HPDE6-E6E7 (cell line): ENCODE data around the gene KIAA0408.

Source experiments
- DNase-seq: peaks from one replicate; pipeline ENCODE4 v3.0.0; 2011; ENCODE audit warnings: missing footprints; ENCODE audit errors: extremely low spot score

Gene KIAA0408

GRCh38 chr6:127459231-127459641 is at the start of gene KIAA0408:
TSS of gene KIAA0408 (minus strand) at chr6:127459389. CDS start at chr6:127453981, 5,408 bp downstream.
- no peak for DNase-seq

DNA sequence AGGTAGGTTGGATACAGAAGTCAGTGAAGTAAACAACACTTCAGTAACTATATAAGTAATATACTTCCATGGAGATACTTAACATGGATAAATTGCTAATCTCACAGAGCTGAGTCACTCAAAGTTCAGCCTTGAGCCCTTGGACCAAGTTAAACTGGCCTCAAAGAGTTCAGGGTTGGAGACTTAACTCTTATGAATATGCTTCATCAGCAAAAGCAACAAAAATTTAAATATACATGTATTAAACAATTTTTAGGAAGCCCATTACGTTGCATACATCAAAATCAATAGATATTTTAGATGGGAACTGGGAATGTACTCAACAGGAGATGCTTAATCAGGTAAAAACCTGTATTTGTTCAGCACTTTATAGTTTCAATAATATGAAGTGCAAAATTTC is 47.7 kb upstream of the KIAA0408 start:
- DNase-seq: no peak

DNA sequence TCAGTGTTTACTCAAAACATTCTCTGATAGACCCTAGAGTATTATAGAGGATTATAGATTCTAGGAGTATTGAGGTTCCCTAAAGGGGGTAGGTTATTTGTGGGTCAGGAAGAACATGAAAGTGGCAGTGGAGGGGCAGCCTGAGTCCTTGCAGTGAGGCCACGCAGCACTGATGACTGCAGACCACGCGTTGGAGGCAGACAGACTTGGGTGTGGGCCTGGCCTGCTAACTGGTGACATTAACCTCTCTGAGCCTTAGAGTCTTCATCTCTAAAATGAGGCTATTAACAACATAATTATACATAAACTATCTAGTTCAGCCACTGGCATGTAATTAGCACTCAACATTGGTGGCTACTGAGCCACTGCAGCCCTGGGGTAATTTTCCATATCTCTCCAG is 43.8 kb upstream of the KIAA0408 start:
- no peak for DNase-seq

DNA sequence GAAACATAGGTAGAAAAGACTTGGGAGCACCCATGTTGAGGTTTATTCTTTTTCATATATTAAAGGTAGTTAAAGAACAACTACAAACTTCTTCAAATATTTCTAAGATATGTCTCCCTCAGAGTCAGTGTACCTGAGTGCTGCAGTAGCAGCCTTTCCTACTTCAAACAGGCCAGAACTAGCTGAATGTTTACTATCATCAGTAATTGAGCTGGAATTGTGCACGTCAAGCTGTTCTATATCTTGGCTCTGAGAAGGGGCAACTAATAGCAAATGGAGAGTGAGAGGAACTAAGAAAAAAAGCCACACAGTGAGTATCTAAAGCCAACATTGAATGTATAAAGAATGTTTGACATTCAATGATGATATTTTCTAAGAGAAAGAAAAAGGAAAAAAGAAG is 38.2 kb upstream of the KIAA0408 start:
- no peak for DNase-seq

DNA sequence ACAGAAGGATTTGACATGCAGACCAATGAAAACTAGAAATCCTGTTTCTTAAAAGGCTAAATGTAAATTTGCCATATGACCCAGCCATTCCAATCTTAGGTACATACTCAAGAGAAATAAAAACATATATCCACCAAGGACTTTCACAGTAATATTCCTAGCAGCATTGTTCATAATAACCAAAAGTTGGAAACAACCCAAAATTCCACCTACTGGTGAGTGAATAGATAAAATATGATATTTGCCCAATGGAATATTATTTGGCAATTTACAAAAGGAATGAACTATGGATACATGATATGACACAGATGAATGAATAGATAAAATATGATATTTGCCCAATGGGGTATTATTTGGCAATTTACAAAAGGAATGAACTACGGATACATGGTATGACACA is 37.3 kb upstream of the KIAA0408 start:
- no peak for DNase-seq

DNA sequence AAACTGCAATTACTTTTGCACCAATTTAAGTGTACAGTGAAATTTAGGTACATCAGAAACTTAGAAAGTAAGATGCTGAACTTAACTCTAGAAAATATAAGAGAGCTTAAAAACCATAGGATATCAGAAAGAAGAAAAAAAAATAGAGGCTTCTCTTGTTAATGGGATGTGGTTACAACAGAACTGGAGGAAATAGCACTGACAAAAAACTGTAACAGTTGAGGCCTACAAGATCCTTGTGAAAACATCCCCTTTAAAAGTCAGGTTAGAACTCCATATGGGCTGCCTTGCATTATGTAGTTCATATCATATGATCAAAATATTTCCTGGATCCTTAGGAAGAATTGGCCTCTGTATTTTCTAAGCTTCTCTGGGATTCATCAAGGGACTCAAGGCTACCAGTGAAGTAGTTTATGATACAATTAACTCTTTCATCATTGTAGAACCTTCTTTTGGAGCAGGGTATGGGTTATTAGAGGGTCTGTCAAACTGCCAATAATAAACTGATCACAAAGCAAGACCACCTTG is 35.1 kb upstream of the KIAA0408 start:
- no peak for DNase-seq

DNA sequence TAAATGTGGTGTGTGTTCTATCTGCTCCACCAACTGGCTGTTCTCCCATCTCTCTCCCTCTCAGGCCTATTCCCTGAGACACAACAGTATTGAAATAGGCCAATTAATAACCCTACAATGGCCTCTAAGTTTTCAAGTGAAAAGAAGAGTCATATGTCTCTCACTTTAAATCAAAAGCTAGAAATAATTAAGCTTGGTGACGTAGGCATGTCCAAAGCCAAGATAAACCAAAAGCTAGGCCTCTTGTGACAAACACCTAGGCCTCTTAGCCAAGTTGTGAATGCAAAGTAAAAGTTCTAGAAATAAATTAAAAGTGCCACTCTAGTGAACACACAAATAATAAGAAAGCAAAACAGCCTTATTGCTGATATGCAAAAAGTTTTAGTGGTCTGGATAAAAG is 30.1 kb upstream of the KIAA0408 start:
- DNase-seq: no peak

DNA sequence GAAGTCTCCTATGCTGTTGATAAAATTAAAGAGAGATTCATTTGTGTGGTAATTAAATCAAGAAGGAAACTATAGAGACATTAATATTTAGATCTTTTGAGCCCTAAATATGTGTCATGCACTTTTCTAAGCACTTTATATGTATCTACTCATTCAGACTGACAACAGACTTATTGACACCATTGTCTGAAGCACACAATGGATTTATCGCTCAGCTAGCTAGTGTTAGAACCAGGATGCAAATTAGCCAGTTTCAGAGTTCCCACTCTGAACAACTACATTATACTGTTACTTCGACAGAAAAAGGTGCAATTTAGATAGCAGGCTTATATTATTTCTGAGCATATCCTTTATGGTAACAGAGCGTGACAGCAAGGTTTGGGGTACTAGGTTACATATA is 27.7 kb upstream of the KIAA0408 start:
- no peak for DNase-seq

DNA sequence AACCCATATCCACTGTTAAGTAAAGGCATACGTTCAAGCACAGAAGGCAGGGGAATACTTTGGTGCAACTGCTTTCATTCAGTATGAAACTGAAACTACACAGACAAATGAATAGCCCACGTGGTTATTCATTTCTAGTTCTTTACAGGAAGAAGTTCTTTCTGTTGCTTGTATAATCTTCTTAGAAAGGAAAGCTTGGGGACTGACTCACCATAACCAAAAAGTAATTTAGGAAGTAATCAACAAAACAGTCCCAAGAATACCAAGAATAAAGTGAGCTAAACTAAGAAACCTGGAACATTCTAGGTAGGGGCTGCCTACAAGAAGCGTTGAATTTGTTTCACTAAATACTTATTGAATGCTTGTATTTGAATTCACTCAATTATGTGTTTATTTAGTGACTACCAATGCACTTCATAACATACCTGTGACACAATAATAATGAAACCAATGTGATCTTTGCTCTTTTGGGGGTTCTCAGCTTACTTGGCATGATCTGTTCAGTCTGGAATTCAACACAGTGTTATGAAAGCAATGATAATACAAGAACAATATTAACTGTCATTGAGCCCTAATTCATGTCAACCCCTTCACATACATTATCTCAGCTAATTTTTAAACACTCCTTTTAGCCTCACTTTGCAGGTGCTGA is 25.1 kb upstream of the KIAA0408 start:
- DNase-seq: peak; percentile 13

DNA sequence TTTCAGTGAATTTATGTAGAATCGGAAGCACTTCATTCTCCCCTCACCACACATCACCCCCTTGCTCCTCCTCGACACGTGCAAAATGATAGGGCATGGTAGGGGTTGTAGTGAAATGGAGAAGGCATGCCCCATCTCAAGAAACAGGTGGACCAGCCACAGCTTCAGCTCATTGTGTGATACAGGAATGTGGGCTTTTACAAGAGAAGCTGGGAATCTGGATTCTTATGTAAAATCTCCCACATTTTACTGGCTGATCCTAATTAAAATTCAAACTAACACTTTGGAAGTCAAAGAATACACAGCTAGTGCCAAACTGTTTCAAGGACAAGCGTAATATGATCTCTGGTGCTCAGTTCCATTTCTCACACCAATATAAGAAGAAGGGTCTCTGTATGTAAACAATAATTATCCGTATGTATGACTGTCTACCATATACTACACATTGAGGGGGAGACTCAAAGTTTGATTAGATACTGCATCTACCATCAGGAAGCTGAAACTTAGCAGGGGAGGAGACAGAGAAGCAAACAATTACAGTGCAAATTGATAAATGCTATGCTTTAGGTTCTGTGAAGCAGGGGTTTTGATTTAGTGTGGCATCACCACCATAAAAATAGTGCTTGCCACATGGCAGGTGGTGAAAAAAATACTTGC is 24.3 kb upstream of the KIAA0408 start:
- no peak for DNase-seq

DNA sequence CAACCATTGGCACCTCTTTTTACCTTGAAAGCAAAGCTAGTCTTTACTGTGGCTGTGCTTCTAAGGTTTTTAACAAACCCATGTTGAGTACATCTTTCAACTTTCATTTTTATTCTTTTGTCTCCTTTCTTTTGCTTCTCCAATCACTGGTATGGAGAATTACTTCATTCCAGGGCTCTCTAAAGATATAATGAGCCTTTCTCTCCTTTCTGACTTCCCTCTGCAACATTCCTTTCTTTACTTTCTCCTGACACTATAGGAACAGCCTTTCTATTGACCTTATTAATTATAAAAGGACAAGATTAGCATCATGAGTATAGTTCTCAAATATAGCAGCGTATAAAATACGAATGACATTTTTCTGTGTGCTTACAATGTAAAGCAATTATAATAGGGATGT is 23.1 kb upstream of the KIAA0408 start:
- DNase-seq: no peak

DNA sequence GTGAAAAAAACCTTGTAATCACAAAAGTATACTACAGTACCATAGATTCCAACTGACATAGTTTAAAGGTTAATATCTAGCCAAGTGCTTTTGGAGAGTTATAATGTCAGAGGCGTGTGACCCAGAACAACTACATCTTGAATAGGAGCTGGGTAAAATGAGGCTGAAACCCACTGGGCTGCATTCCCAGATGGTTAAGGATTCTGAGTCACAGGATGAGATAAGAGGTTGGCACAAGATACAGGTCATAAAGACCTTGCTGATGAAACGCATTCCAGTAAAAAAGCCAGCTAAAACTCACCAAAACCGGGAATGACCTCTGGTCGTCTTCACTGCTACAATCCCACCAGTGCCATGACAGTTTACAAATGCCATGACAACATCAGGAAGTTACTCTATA is 22.4 kb upstream of the KIAA0408 start:
- DNase-seq: no peak

GRCh38 chr6:127481111-127481510 is 21.9 kb upstream of the KIAA0408 start:
- DNase-seq: no peak

- no peak for DNase-seq
Measured at GRCh38 chr6:127477658-127478057, 18.5 kb upstream of the KIAA0408 start.

- DNase-seq: no peak
Measured at GRCh38 chr6:127475823-127476176, 16.6 kb upstream of the KIAA0408 start.

GRCh38 chr6:127475135-127475822 is 16.1 kb upstream of the KIAA0408 start:
- no peak for DNase-seq

DNA sequence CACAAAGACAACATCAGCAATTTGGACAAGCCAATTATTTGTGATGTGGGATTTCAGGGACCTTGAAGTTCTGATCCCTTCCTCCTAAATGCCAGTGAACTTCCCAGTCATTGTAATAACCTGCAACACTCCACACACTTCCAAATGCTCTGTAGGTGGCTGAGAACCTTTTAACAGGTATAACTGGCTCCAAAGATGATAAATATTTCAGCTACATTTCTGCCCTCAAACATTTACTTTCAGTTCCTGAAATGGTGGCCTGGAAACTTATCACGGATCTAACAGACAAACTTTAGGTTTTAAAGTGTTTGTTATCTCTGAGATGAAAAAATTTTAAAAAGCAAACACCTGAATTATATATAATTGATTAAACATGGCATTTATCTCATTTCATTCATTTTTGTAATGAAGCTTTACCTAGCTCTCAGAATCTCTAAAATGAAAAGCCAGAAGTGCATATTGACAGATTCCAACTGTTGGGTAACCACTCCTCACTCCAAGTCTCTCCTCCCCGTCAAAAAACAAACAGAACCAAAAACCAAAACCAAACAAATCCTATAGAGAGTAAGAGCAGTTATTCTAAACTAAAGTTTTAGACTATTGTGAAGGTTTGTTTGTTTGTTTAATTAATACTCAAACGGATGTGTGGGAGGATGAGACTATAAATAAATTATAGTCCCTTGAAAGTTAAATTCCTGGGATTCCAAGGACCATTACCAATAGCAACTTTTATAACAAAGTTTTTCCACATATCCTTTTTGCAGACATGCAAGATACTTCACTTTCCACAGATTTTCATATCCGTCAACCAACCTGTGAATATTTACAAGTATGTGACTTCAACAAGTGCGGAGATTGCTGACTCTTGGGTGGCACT is 12.4 kb upstream of the KIAA0408 start:
- DNase-seq: no peak

DNA sequence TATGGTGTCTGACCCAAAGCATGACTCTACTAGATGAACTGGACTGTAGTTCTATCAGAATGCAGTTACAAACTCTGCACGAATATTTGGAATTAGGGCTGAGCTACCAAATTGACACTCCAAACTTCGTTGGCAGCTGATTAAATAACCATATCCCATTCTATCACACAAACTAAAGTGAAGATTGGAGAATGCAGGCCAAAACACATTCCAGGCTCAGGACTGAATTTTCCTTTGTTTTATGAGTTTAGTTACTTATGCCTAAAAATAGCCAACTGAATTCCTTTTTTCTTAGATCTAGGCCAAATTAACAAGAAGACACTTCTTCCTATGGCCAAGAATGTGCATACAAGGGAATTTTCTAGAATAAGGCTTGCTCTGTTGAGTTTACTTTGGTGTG is 9.7 kb upstream of the KIAA0408 start:
- no peak for DNase-seq

DNA sequence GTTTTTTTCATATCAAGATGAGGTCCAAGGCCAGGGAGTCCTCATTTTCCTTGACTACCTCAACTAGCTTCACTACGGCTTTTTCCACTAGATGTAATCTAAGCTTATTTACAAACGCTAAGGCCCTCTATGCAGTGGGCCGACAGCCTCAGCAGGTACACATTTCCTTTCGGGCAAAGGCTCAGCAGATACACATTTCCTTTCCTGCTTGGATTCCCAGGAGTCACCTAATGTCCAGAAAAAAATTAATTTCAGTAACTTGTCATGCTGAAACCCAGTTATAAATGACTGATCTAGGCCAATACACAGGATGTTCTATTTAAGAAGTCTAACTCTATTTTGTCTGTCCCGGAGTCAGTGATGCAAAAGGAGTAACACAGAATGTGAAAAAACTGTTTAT is 7.2 kb upstream of the KIAA0408 start:
- no peak for DNase-seq

- DNase-seq: peak; percentile 57
Measured at GRCh38 chr6:127464881-127465459, 5.8 kb upstream of the KIAA0408 start.

DNA sequence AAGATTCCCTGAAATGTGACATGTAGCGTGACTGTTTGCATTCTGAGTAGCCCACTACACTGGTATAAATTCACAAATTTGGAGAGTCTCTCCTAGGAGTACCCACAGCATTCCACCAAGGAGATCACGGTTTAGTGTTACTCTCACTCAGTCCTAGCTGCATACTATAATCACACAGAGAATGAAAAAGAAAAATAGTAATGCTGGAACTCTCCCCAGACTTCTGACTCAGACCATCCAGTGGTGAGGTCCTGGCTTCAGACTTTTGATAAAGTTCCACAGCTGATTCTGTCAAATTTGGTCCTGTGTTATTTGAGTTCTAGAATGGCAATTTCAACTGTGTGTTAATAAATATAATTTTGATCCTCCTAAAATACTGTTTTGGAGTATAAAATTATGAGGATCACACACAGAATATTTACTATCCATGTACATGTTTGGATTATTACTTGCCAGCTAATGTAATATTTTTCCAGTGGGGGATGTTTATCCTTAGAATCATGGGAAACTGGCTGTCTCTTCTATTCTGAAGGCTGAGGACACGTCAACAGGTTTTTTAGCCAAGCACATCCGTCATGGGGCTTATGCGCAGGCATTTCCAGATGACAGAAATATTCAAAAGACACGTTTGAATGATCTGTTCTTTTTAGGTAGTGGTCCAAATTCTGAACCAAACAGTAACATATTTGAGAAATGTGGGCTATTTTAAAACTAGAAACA is 5.1 kb upstream of the KIAA0408 start:
- no peak for DNase-seq
